Lower leg skin (tissue), 4 donors: ENCODE data around the gene ASB1. TPM values are rescaled to one million over a fixed set of nuclear protein-coding genes. Genes with fewer than 3 reads are reported as not detected.

ENCODE experiments used
- DNase-seq, 2 donors: peaks; one replicate each; pipeline ENCODE4 v3.0.0-alpha.2; 2019; ENCODE audit warnings: low spot score in 2 of 2
- H3K4me3 ChIP-seq: fragments of 200-600 bp; sonication (generic); 2 replicates; pipeline ENCODE4 v1.5.1; 2017; ENCODE audit warnings: mild to moderate bottlenecking, low read depth; ENCODE audit not compliant: poor library complexity, severe bottlenecking
- POLR2A ChIP-seq, 2 donors: fragments of 450-650 bp; IDR thresholded peaks; one replicate each; pipeline ENCODE4 v1.6.1; 2016 to 2017; ENCODE audit warnings: antibody characterized with exemption in 2 of 2, mild to moderate bottlenecking in 1 of 2, moderate library complexity in 1 of 2
- WGBS, 2 donors: methylation state at CpG; one replicate each; pipeline ENCODE4 v1.1.5; 2018; 5-methylcytosine and 5-hydroxymethylcytosine counted together
- intact Hi-C: fragments of 100-400 bp; cut with DNase I; formaldehyde crosslinking; loops from one replicate; pipeline ENCODE4 v1.15.0; 2023; ENCODE audit warnings: low total_unique reads
- total RNA-seq, 4 donors: library from RNA; depleted of rRNA; stranded (reverse); fragments of >200 nt; gene quantifications; one replicate each; pipeline ENCODE4 v1.1.0, GENCODE V29; 2016
- TF ChIP-seq, protein P1 (sequence below), 3 donors: fragments of 450-650 bp; IDR thresholded peaks; one replicate each; pipeline ENCODE4 v1.5.1; 2016; ENCODE audit warnings: antibody characterized with exemption in 3 of 3, mild to moderate bottlenecking in 3 of 3, moderate library complexity in 2 of 3

The ASB1 gene
- total RNA-seq, 4 donors from 2014 or later, result 16.6 to 32.9 (median 21.0) TPM

DNA sequence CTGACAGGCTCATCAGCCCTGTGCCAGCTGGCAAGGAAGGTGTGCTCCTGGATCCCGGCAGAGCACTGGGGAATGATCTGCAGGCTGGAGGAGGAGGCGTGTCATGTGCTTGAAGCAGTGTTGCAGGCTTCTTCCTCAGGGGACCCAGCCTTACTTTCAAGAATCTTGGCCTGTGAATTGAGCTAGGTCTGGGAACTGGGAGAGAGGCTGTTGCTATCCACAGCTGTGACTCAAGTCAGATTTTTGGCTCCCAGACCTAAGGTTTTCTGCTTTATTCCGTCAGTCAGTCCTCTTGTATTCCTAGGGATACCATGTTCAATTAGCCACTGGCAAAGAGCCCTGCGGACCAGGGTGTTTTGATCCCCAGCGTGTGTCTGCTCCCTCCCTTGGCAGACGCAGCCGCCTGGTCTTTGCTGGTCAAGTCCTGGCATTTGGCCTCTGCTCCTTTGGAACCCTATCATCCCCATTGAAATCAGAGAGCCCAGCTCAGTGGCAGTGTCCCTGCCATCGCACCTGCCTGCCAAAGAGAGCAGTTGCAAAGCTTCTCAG, 32.4 kb downstream of the ASB1 start:
- TF ChIP-seq, protein P1, sequence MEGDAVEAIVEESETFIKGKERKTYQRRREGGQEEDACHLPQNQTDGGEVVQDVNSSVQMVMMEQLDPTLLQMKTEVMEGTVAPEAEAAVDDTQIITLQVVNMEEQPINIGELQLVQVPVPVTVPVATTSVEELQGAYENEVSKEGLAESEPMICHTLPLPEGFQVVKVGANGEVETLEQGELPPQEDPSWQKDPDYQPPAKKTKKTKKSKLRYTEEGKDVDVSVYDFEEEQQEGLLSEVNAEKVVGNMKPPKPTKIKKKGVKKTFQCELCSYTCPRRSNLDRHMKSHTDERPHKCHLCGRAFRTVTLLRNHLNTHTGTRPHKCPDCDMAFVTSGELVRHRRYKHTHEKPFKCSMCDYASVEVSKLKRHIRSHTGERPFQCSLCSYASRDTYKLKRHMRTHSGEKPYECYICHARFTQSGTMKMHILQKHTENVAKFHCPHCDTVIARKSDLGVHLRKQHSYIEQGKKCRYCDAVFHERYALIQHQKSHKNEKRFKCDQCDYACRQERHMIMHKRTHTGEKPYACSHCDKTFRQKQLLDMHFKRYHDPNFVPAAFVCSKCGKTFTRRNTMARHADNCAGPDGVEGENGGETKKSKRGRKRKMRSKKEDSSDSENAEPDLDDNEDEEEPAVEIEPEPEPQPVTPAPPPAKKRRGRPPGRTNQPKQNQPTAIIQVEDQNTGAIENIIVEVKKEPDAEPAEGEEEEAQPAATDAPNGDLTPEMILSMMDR (IDR thresholded peaks at IDR 0.05), result no peak
- WGBS, 2 donors, result 19 to 35% methylated on average over 8 of the region's 8 CpGs

DNA sequence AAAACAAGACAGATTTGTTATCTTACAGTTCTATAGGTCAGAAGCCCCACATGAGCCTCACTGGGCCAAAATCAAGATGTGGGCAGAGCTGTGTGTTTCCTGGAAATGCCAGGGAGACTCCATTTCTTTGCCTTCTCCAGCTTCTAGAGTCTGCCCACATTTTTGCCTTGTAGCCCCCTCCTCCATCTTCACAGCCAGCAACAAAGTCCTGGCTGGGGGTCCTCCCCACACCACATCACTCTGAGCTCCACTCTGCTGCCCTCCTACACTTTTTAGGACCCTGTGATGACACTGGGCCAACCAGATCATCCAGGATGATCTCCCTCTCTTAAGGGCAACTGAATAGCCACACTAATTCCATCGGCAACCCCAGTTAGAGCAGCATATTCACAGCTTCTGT, 34.3 kb downstream of the ASB1 start:
- no peak overlapping the region for H3K4me3 ChIP-seq
- intact Hi-C loops, result no loop called here
- DNase-seq, result no peak
- no peak for TF ChIP-seq POLR2A (IDR thresholded peaks at IDR 0.05)
- TF ChIP-seq, protein P1 (IDR thresholded peaks at IDR 0.05), result no peak
- WGBS, 2 donors, result 95 to 100% methylated on average over 1 of the region's 1 CpG

More for the DNA sequence above, 32.4 kb downstream of the ASB1 start:
- peak in 1 of 2 donors; percentile 75 for DNase-seq
- intact Hi-C loops, result no loop called here
- H3K4me3 ChIP-seq, result no peak overlapping the region

DNA sequence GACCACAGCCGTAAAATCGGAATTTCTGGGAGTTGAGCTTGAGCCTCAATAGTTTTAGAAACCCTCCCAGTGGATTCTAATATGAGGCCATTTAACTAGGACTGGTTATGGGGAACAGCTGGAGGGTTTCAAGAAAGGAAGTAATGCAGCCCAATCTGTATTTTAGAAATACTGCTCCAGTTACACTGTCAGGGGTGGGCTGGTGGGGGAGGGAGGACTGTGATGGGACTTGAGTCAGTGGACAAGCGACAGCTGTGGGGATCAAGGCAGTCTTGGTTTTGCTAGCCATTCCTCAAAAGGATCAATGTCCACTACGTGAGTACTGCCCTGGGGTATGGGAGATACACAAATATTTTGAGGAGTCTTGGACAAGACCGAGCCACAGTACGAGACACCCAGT, 34.8 kb downstream of the ASB1 start:
- intact Hi-C loops, result no loop called here
- no peak overlapping the region for H3K4me3 ChIP-seq
- DNase-seq, result no peak
- TF ChIP-seq POLR2A (IDR thresholded peaks at IDR 0.05), result no peak
- TF ChIP-seq, protein P1 (IDR thresholded peaks at IDR 0.05), result no peak
- WGBS, 2 donors, result 82 to 93% methylated on average over 6 of the region's 6 CpGs

DNA sequence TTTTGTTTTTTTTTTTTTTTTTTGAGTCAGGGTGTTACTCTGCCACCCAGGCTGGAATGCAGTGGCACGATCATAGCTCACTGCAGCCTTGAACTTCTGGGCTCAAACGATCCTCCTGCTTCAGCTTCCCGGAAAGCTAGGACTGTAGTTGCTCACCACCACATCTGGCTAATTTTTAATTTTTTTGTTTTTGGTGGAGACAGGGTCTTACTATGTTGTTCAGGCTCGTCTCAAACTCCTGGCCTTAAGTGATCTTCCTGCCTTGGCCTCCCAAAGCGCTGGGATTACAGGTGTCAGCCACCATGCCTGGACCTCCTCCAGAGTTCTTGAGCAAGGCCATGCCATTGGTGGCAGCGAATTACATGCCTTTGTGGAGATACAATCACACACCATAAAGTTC, 35.2 kb downstream of the ASB1 start:
- no peak overlapping the region for H3K4me3 ChIP-seq
- DNase-seq, result no peak
- TF ChIP-seq, protein P1 (IDR thresholded peaks at IDR 0.05), result no peak
- no peak for TF ChIP-seq POLR2A (IDR thresholded peaks at IDR 0.05)
- intact Hi-C loops, result no loop called here
- WGBS, 2 donors, result 94 to 98% methylated on average over 6 of the region's 6 CpGs

DNA sequence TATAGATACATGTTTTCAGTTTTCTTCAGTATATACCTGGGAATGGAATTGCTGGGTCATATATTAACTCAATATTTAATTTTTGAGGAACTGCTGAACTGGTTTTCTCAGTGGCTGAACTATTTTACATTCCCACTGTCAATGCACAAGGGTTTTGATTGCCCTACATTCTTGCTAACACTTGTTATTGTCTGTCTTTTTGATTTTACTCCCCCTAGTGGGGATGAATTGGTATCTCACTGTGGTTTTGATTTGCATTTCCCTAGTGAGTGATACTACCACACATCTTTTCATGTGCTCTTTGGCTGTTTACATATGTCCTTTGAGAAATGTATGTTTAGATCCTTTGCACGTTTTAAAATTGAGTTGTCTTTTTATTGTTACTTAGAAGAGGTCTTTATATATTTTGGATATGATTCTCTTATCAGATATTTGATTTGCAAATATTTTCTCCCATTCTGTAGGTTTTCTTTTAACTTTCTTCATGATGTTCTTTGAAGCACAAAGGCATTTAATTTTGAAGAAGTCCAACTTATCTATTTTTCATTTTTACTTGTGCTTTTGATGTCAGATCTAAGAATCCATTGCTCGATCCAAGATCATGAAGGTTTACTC, 36.2 kb downstream of the ASB1 start:
- TF ChIP-seq, protein P1 (IDR thresholded peaks at IDR 0.05), result peak in 1 of 3 donors; percentile 72
- no peak for TF ChIP-seq POLR2A (IDR thresholded peaks at IDR 0.05)
- 71 to 79% methylated on average over 2 of the region's 2 CpGs for WGBS, 2 donors
- no peak overlapping the region for H3K4me3 ChIP-seq
- no peak for DNase-seq
- intact Hi-C loops, result no loop called here

DNA sequence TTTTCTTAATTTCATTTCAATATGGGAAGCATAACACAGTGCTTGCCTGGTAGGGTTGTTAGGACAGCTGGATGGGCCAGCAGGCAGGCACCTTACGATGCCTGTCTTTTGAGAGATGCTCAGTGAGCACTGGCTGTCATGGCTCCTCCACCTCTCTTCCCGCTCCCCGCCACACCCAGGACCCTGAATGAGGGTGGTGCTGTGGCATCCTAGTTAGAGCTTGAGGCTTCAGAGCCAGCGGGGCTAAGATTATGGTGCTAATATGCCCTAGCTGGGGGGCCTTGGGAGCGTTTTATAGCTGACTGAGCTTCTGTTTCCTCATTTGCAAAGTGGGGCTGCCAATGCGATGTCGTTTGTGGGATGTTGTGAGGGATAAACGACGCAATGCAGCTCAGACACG, 37.7 kb downstream of the ASB1 start:
- WGBS, 2 donors, result 95% methylated on average over 10 of the region's 10 CpGs
- no peak for TF ChIP-seq POLR2A (IDR thresholded peaks at IDR 0.05)
- TF ChIP-seq, protein P1 (IDR thresholded peaks at IDR 0.05), result no peak
- DNase-seq, result peak in 1 of 2 donors; percentile 45
- no peak overlapping the region for H3K4me3 ChIP-seq
- intact Hi-C loops, result no loop called here
